ENCODE measurements around the gene APBA2. TPM values are rescaled to one million over a fixed set of nuclear protein-coding genes. Genes with fewer than 3 reads are reported as not detected.

APBA2 gene
- total RNA-seq, 1 donor from 2014 or later: 0.38 TPM

GRCh38 chr15:29122506-29122905 is 236.7 kb downstream of the APBA2 start:
- Histone ChIP-seq H3K36me3 (no peaks in the 10 kb centered on the region), H3K27me3 (ENCODE audit: low read depth) (peaks cover 33% of the 10 kb centered on the region), H3K9me3 (replicated peaks) (no peaks in the 10 kb centered on the region), H3K27ac (replicated peaks) (no peak overlapping the region), H3K4me3 (no peak overlapping the region), H3K4me1 (no peaks in the 10 kb centered on the region)
- no peak for DNase-seq
- no peak for TF ChIP-seq CTCF (IDR thresholded peaks at IDR 0.05; ENCODE audit: borderline replicate concordance)
- intact Hi-C loops (cut with micrococcal nuclease): no loop called here

GRCh38 chr15:29123171-29123570 is 237.4 kb downstream of the APBA2 start:
- no peak for TF ChIP-seq CTCF (IDR thresholded peaks at IDR 0.05; ENCODE audit: borderline replicate concordance)
- peak; percentile 5 for DNase-seq
- Histone ChIP-seq H3K27me3 (ENCODE audit: low read depth) (peaks cover 37% of the 10 kb centered on the region), H3K4me3 (no peak overlapping the region), H3K36me3 (no peaks in the 10 kb centered on the region), H3K27ac (replicated peaks) (no peak overlapping the region), H3K4me1 (no peaks in the 10 kb centered on the region), H3K9me3 (replicated peaks) (no peaks in the 10 kb centered on the region)
- intact Hi-C loops (cut with micrococcal nuclease): no loop called here

DNA sequence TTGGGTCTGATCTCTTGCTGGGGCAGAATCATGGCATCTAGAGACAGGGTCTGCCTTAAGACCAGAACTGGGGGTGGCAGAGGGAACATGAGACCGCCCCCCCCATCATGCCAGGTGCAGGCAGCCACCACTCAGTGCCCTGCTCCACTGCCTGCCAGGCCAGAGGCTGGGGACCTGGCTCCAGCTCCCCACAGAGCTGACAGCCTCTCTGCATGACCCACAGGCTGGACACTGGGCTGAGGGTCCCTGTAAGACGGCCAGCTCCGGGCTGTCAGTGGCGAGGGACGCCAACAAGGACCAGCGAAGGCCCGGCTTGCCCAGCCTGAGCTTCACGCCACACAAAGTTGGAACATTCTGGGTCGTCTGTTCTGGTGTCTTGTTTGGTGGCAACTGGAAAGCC is 238.2 kb downstream of the APBA2 start:
- intact Hi-C loops (cut with micrococcal nuclease): no loop called here
- no peak for DNase-seq
- no peaks in the 10 kb centered on the region for H3K9me3 ChIP-seq (replicated peaks)
- no peaks in the 10 kb centered on the region for H3K36me3 ChIP-seq
- peaks cover 45% of the 10 kb centered on the region for H3K27me3 ChIP-seq (ENCODE audit: low read depth)
- no peak overlapping the region for H3K4me3 ChIP-seq
- no peaks in the 10 kb centered on the region for H3K4me1 ChIP-seq
- TF ChIP-seq CTCF (IDR thresholded peaks at IDR 0.05; ENCODE audit: borderline replicate concordance): no peak
- H3K27ac ChIP-seq (replicated peaks): no peak overlapping the region

DNA sequence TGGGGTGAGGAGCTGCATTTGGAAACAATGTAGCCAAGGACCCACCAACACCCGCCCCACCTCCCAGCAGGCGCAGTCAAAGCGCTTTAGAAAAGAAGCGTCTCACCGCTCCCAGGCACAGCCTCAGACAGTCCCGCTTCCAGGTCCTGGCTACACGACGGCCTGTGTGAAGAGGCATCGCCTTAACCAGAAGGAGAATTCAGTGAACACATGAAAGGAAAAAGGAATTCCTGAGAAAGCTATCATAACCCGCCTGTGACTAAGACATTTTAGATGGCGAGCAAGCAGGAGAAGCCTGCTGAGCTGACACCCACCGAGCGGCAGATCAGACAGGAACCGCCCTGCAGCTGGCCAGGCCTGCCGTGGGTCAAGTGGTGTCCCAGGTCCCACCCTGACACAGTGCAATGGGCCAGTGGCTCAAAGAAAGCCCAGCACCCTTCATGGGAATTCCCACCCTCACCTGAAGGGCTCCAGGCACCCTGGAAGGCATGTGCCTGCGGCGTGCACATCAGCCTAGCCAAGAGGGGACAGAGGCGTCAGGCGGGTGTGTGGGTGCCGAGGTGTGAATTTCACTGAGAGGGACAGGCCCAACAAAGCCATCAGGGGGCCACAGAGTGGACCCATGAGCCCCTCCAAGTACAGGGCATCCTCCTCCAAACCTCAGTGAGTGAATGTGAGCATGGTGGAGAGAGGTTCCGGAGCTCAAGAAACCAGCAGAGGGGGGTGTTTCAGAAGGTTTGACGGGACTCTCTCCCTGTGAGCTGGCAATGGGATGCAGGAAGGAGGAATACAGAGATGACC is 239.0 kb downstream of the APBA2 start:
- Histone ChIP-seq H3K4me3 (no peak overlapping the region), H3K27ac (replicated peaks) (no peak overlapping the region), H3K9me3 (replicated peaks) (no peaks in the 10 kb centered on the region), H3K4me1 (no peaks in the 10 kb centered on the region), H3K36me3 (no peaks in the 10 kb centered on the region), H3K27me3 (ENCODE audit: low read depth) (peaks cover 53% of the 10 kb centered on the region)
- intact Hi-C loops (cut with micrococcal nuclease): no loop called here
- no peak for TF ChIP-seq CTCF (IDR thresholded peaks at IDR 0.05; ENCODE audit: borderline replicate concordance)
- DNase-seq: peak; percentile 0

- no peak for TF ChIP-seq CTCF (IDR thresholded peaks at IDR 0.05; ENCODE audit: borderline replicate concordance)
- DNase-seq: peak; percentile 5
- Histone ChIP-seq H3K27ac (replicated peaks) (no peak overlapping the region), H3K36me3 (no peaks in the 10 kb centered on the region), H3K4me1 (no peaks in the 10 kb centered on the region), H3K9me3 (replicated peaks) (no peaks in the 10 kb centered on the region), H3K4me3 (no peak overlapping the region), H3K27me3 (ENCODE audit: low read depth) (peaks cover 54% of the 10 kb centered on the region)
- intact Hi-C loops (cut with micrococcal nuclease): no loop called here
Observed at GRCh38 chr15:29125382-29126207, 239.8 kb downstream of the APBA2 start.

All from left ventricle myocardium inferior (tissue), 1 donor.